Measurements from ENCODE around the gene NALF2.

- TF ChIP-seq EZH2 (IDR thresholded peaks at IDR 0.05; ENCODE audit: borderline replicate concordance, low read depth, low read length, poor library complexity, severe bottlenecking) (no peak), CTCF (conservative IDR thresholded peaks at IDR 0.05; ENCODE audit: low read depth, low read length) (no peak)
These were observed 4.5 kb downstream of the NALF2 start for GRCh38 chrX:69508610-69509009.
